Colonic mucosa (tissue), 4 donors: ENCODE measurements around the gene SLC26A8. TPM values are rescaled to one million over a fixed set of nuclear protein-coding genes. Genes with fewer than 3 reads are reported as not detected.

Experiments used
- DNase-seq: peaks from one replicate; pipeline ENCODE4 v3.0.0-alpha.2; 2020
- H3K27ac ChIP-seq: fragments of 200-600 bp; one replicate; pipeline ENCODE4 v1.8.0; 2021
- H3K27me3 ChIP-seq: fragments of 200-600 bp; one replicate; pipeline ENCODE4 v1.8.0; 2021
- H3K36me3 ChIP-seq: fragments of 200-600 bp; one replicate; pipeline ENCODE4 v1.8.0; 2021
- H3K4me1 ChIP-seq: fragments of 200-600 bp; one replicate; pipeline ENCODE4 v1.8.0; 2021; ENCODE audit warnings: mild to moderate bottlenecking
- H3K4me3 ChIP-seq: fragments of 200-600 bp; one replicate; pipeline ENCODE4 v1.8.0; 2021
- H3K9ac ChIP-seq, 2 donors: one replicate each; pipeline ENCODE4 v1.7.0; 2013; ENCODE audit warnings: control low read depth in 2 of 2, low read depth in 2 of 2, low read length in 2 of 2
- H3K9me3 ChIP-seq: fragments of 200-600 bp; one replicate; pipeline ENCODE4 v1.8.0; 2021
- CTCF ChIP-seq: fragments of 200-600 bp; IDR thresholded peaks from one replicate; pipeline ENCODE4 v1.8.0; 2022; ENCODE audit warnings: antibody characterized with exemption, mild to moderate bottlenecking
- intact Hi-C: fragments of 100-400 bp; cut with DNase I; formaldehyde crosslinking; loops from one replicate; pipeline ENCODE4 v1.14.1; 2022
- total RNA-seq, 2 donors: library from RNA; stranded (reverse); fragmentation: NEBNext Ultra II Directional in 1 of 2; extraction: Animal tissue kit (Norgen Biotek cat#: 25700) in 1 of 2; gene quantifications; one replicate each; pipeline ENCODE4 v1.2.1, GENCODE V29; 2021
- donor health status: healthy.
- donor health status: DM: no; HTN: no; CAD: no.
- donor health status: DM: no; HTN: no; CAD: no.

Gene SLC26A8
- total RNA-seq, 2 donors from 2014 or later, result 0.27 TPM; not detected in 1

DNA sequence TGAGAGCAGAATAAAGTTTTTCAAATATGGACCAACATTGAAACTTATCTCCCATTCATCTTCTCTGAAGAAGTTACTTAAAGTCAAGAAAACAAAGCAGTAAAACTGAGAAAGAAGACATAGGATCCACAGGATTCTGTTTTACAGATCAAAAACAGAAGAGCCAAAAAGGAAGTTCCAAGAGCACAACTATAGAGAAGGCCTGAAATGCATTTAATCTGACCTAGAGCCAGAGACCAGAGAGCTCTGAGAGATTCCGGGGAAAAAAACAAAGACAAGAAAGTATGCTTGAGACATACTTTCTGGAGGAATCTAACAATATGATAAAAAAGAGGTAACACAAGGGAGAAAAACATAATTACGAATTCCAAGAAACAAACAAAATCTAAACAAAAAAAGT is 129.7 kb downstream of the SLC26A8 start:
- no peaks in the 10 kb centered on the region for H3K9me3 ChIP-seq
- no peak overlapping the region for H3K4me3 ChIP-seq
- H3K27ac ChIP-seq, result no peak overlapping the region
- no peak for DNase-seq
- intact Hi-C loops, result no loop called here
- H3K9ac ChIP-seq, result no peak overlapping the region
- no peaks in the 10 kb centered on the region for H3K4me1 ChIP-seq
- TF ChIP-seq CTCF, result no peak
- no peaks in the 10 kb centered on the region for H3K27me3 ChIP-seq
- no peaks in the 10 kb centered on the region for H3K36me3 ChIP-seq

Other genes with a start within 250 kb of the SLC26A8 start
- not detected for gene CLPSL2, start 248.0 kb downstream of the SLC26A8 start, total RNA-seq
- gene CLPSL1, start 243.6 kb downstream of the SLC26A8 start, total RNA-seq, result not detected
- 10 to 100 TPM in 1 of 2 donors, not detected in 1; 13.7 TPM for gene CLPS, start 227.3 kb downstream of the SLC26A8 start, total RNA-seq
- not detected for gene LHFPL5, start 219.3 kb downstream of the SLC26A8 start, total RNA-seq
- gene SRPK1, start 103.5 kb downstream of the SLC26A8 start, total RNA-seq, result 100 to 1,000 TPM in 1 of 2 donors, 10 to 100 TPM in 1; 89.4 to 111 TPM
- 10 to 100 TPM; 62.2 to 76.1 TPM for gene MAPK14, start 3.2 kb upstream of the SLC26A8 start, total RNA-seq
- gene MAPK13, start 105.9 kb upstream of the SLC26A8 start, total RNA-seq, result 100 to 1,000 TPM; 166 to 186 TPM
- gene BRPF3, start 172.1 kb upstream of the SLC26A8 start, total RNA-seq, result 10 to 100 TPM; 61.3 to 68.2 TPM
- under 1 TPM; 0.35 TPM for gene PNPLA1, start 245.4 kb upstream of the SLC26A8 start, total RNA-seq